Mesothelial cell of epicardium (in vitro differentiated cells): ENCODE data around the gene NAT8. TPM values are rescaled to one million over a fixed set of nuclear protein-coding genes. Genes with fewer than 3 reads are reported as not detected.
"Not testable (repeated sequence)": the region's sequence is repeated elsewhere in the genome, so short reads cannot be mapped to it uniquely, and the experiment has no call there.

Source experiments
- DNase-seq, 2 experiments: peaks; one replicate each; pipeline ENCODE4 v3.0.0; 2021; ENCODE audit warnings: low spot score in 2 of 2; ENCODE audit not compliant: unreplicated experiment in 2 of 2
- H3K27ac Mint-ChIP-seq: 2 replicates; pipeline ENCODE4 v1.8.0; 2021; ENCODE audit warnings: mixed read lengths
- H3K27me3 Mint-ChIP-seq: 2 replicates; pipeline ENCODE4 v1.8.0; 2021; ENCODE audit warnings: low read depth, mixed read lengths
- H3K36me3 Mint-ChIP-seq: 2 replicates; pipeline ENCODE4 v1.8.0; 2021; ENCODE audit warnings: mixed read lengths
- H3K4me1 Mint-ChIP-seq: 2 replicates; pipeline ENCODE4 v1.8.0; 2021; ENCODE audit warnings: mixed read lengths
- H3K4me3 Mint-ChIP-seq: 2 replicates; pipeline ENCODE4 v1.8.0; 2021; ENCODE audit warnings: mild to moderate bottlenecking, moderate library complexity, mixed read lengths
- H3K9me3 Mint-ChIP-seq: 2 replicates; pipeline ENCODE4 v1.8.0; 2021; ENCODE audit warnings: mixed read lengths
- total RNA-seq: library from RNA; stranded (reverse); gene quantifications from 3 replicates; pipeline ENCODE4 v1.2.1, GENCODE V29; 2021
- TF ChIP-seq, protein P1 (sequence below): fragments of 200-600 bp; sonication (generic); IDR thresholded peaks from one replicate; pipeline ENCODE4 v1.5.0; 2021; ENCODE audit warnings: antibody characterized with exemption; ENCODE audit not compliant: unreplicated experiment

NAT8 gene
- total RNA-seq, 1 donor from 2014 or later, result not detected

GRCh38 chr2:73679951-73680571 is 37.8 kb upstream of the NAT8 start:
- DNase-seq, H3K36me3 Mint-ChIP-seq, H3K27ac Mint-ChIP-seq, H3K4me1 Mint-ChIP-seq, H3K4me3 Mint-ChIP-seq, H3K9me3 Mint-ChIP-seq: not testable (repeated sequence)
- H3K27me3 Mint-ChIP-seq, result peaks cover 44% of the 10 kb centered on the region
- TF ChIP-seq, protein P1, sequence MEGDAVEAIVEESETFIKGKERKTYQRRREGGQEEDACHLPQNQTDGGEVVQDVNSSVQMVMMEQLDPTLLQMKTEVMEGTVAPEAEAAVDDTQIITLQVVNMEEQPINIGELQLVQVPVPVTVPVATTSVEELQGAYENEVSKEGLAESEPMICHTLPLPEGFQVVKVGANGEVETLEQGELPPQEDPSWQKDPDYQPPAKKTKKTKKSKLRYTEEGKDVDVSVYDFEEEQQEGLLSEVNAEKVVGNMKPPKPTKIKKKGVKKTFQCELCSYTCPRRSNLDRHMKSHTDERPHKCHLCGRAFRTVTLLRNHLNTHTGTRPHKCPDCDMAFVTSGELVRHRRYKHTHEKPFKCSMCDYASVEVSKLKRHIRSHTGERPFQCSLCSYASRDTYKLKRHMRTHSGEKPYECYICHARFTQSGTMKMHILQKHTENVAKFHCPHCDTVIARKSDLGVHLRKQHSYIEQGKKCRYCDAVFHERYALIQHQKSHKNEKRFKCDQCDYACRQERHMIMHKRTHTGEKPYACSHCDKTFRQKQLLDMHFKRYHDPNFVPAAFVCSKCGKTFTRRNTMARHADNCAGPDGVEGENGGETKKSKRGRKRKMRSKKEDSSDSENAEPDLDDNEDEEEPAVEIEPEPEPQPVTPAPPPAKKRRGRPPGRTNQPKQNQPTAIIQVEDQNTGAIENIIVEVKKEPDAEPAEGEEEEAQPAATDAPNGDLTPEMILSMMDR, result peak; percentile 62

- H3K36me3 Mint-ChIP-seq, H3K27ac Mint-ChIP-seq, DNase-seq, H3K9me3 Mint-ChIP-seq, H3K4me1 Mint-ChIP-seq, H3K4me3 Mint-ChIP-seq: not testable (repeated sequence)
- peaks cover 39% of the 10 kb centered on the region for H3K27me3 Mint-ChIP-seq
Measured at GRCh38 chr2:73679237-73679636, 37.0 kb upstream of the NAT8 start.

DNA sequence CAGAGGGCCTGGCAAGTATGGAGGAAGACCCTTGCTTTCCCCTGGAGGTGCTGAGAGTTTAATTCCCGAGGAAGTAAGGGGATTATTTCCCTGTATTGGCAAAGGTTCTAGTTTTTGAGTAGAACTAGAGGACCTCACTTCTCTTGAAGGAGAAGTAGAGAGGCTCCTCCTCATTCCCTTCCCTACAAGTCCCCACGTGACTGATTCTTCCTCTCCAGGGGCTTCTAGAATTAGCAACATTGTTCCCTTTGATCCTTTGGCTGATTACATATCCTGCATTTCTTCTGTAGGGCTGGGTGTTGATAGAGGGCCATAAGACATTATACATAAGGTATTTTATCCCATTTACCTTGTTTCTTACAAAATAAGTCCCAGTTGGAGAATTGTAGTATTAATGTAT is 35.8 kb upstream of the NAT8 start:
- not testable (repeated sequence) for H3K4me1 Mint-ChIP-seq, H3K9me3 Mint-ChIP-seq, H3K4me3 Mint-ChIP-seq, DNase-seq, H3K36me3 Mint-ChIP-seq, H3K27ac Mint-ChIP-seq
- H3K27me3 Mint-ChIP-seq, result peaks cover 30% of the 10 kb centered on the region

DNA sequence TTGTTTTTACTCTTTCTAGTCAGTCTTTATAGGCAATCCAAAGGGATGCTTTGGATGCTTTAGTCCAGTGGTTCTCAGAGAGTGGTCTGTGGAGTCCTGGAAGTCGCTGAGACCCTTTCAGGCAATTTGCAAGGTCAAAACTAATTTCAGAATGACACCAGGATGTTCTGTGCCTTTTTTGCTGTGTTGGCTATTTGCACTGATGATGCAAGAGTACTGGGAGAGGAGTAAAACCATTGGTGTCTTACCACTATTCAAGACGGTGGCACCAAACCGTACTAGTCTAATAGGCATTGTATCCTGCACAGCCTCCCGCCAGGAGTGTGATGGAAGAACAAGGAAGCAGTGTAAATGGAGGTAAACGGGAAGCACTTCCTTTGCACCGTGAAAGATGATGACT is 34.0 kb upstream of the NAT8 start:
- H3K9me3 Mint-ChIP-seq, DNase-seq, H3K4me1 Mint-ChIP-seq, H3K27ac Mint-ChIP-seq, H3K36me3 Mint-ChIP-seq, H3K4me3 Mint-ChIP-seq: not testable (repeated sequence)
- H3K27me3 Mint-ChIP-seq, result peaks cover 20% of the 10 kb centered on the region

DNA sequence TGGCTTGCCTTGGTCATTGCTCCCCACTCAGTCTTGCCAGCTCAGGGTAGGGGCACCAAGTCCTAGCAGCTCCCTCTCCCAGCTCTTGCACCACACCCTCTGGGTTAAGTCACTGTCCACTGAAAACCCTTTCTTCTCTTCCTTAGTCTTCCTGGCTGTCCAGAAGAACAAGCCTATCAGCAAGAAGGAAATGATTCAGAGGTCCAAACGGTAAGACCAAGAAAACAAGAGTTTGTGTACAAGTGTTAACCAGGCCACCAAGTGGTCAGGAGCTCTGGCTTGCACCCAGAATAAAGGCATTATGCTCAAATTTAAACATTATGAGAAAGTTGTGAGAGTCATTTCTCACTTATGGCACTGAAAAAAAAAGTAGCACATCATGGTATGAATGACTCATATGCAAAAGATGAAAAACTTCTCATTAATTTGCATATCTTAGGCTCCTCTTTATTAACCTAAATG is 32.5 kb upstream of the NAT8 start:
- H3K36me3 Mint-ChIP-seq, H3K4me1 Mint-ChIP-seq, H3K9me3 Mint-ChIP-seq, H3K27ac Mint-ChIP-seq, DNase-seq, H3K4me3 Mint-ChIP-seq: not testable (repeated sequence)
- H3K27me3 Mint-ChIP-seq, result peaks cover 32% of the 10 kb centered on the region

DNA sequence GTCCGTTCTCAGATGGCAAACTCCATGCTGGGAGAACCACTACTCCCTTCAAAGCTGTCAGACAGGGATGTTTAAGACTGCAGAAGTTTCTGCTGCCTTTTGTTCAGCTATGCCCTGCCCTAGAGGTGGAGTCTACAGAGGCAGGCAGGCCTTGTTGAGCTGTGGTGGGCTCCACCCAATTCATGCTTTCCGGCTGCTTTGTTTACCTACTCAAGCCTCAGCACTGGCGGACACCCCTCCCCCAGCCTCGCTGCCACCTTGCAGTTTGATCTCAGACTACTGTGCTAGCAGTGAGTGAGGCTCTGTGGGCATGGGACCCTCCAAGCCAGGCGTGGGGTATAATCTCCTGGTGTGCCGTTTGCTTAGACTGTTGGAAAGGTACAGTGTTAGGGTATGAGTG is 27.8 kb upstream of the NAT8 start:
- H3K36me3 Mint-ChIP-seq, H3K27ac Mint-ChIP-seq, DNase-seq, H3K4me1 Mint-ChIP-seq, H3K4me3 Mint-ChIP-seq: not testable (repeated sequence)
- Mint-ChIP-seq H3K27me3 (peaks cover 67% of the 10 kb centered on the region), H3K9me3 (peaks cover 13% of the 10 kb centered on the region)

DNA sequence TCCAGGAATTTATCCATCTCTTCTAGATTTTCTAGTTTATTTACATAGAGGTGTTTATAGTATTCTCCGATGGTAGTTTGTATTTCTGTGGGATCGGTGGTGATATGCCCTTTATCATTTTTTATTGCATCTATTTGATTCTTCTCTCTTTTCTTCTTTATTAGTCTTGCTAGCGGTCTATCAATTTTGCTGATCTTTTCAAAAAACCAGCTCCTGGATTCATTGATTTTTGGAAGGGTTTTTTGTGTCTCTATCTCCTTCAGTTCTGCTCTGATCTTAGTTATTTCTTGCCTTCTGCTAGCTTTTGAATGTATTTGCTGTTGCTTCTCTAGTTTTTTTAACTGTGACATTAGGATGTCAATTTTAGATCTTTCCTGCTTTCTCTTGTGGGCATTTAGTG is 25.0 kb upstream of the NAT8 start:
- H3K4me1 Mint-ChIP-seq, H3K27ac Mint-ChIP-seq, DNase-seq, H3K4me3 Mint-ChIP-seq, H3K36me3 Mint-ChIP-seq: not testable (repeated sequence)
- H3K9me3 Mint-ChIP-seq, result peaks cover 14% of the 10 kb centered on the region
- H3K27me3 Mint-ChIP-seq, result peaks cover 68% of the 10 kb centered on the region

GRCh38 chr2:73654175-73654574 is 12.0 kb upstream of the NAT8 start:
- TF ChIP-seq, protein P1, result no peak
- Mint-ChIP-seq H3K27me3 (peaks cover 54% of the 10 kb centered on the region), H3K36me3 (no peaks in the 10 kb centered on the region), H3K4me3 (no peak overlapping the region), H3K4me1 (peaks cover 5% of the 10 kb centered on the region), H3K27ac (no peak overlapping the region), H3K9me3 (peaks cover 3% of the 10 kb centered on the region)
- DNase-seq, result no peak

- TF ChIP-seq, protein P1, result no peak
- Mint-ChIP-seq H3K27me3 (peaks cover 44% of the 10 kb centered on the region), H3K4me1 (peaks cover 5% of the 10 kb centered on the region), H3K27ac (no peak overlapping the region), H3K4me3 (no peak overlapping the region), H3K9me3 (peaks cover 6% of the 10 kb centered on the region), H3K36me3 (no peaks in the 10 kb centered on the region)
- DNase-seq, result no peak
Measured at GRCh38 chr2:73652348-73652747, 10.1 kb upstream of the NAT8 start.
